Gastrocnemius medialis (tissue), 4 donors: ENCODE results near the gene MRPL33.

Experiments used
- POLR2A ChIP-seq, 2 donors: fragments of 450-650 bp; IDR thresholded peaks; one replicate each; pipeline ENCODE4 v1.6.1; 2017; ENCODE audit warnings: antibody characterized with exemption in 2 of 2, mild to moderate bottlenecking in 2 of 2, moderate library complexity in 2 of 2
- TF ChIP-seq, protein P1 (sequence below), 5 experiments: fragments of 450-650 bp in 3 of 5; fragments of 200-600 bp in 2 of 5; sonication (generic) in 2 of 5; IDR thresholded peaks in 4 of 5; conservative IDR thresholded peaks in 1 of 5; 1 replicate in 4 of 5; 2 replicates in 1 of 5; pipeline ENCODE4 v1.5.1; 2016 to 2019; ENCODE audit warnings: antibody characterized with exemption in 5 of 5, mild to moderate bottlenecking in 3 of 5, moderate library complexity in 3 of 5

GRCh38 chr2:27771548-27772335 lies at the start of gene MRPL33:
- TF ChIP-seq POLR2A (IDR thresholded peaks at IDR 0.05) = peak; percentile 87 to 89
- TF ChIP-seq, protein P1, sequence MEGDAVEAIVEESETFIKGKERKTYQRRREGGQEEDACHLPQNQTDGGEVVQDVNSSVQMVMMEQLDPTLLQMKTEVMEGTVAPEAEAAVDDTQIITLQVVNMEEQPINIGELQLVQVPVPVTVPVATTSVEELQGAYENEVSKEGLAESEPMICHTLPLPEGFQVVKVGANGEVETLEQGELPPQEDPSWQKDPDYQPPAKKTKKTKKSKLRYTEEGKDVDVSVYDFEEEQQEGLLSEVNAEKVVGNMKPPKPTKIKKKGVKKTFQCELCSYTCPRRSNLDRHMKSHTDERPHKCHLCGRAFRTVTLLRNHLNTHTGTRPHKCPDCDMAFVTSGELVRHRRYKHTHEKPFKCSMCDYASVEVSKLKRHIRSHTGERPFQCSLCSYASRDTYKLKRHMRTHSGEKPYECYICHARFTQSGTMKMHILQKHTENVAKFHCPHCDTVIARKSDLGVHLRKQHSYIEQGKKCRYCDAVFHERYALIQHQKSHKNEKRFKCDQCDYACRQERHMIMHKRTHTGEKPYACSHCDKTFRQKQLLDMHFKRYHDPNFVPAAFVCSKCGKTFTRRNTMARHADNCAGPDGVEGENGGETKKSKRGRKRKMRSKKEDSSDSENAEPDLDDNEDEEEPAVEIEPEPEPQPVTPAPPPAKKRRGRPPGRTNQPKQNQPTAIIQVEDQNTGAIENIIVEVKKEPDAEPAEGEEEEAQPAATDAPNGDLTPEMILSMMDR (IDR thresholded peaks at IDR 0.05 in 4 of 5, conservative IDR thresholded peaks at IDR 0.05 in 1 of 5) = peak in 2 of 5 experiments; percentile 7 to 9
